PFSK-1 (cell line): ENCODE measurements around the gene GLIS1.

Experiments used
- POLR2AphosphoS5 ChIP-seq: IDR thresholded peaks from 2 replicates; pipeline ENCODE4 v1.6.1; 2012; ENCODE audit warnings: low read depth, mild to moderate bottlenecking, control low read depth, low read length, moderate library complexity
- REST ChIP-seq, 2 experiments: IDR thresholded peaks; 2 replicates each; pipeline versions ENCODE4 v1.6.1 to v1.8.0; 2011 to 2012; ENCODE audit warnings: low read depth in 2 of 2, low read length in 2 of 2, control low read depth in 1 of 2, inconsistent platforms in 1 of 2, mild to moderate bottlenecking in 1 of 2, moderate library complexity in 1 of 2; ENCODE audit not compliant: insufficient read depth in 1 of 2
- SIN3A ChIP-seq: IDR thresholded peaks from 2 replicates; pipeline ENCODE4 v1.6.1; 2012; ENCODE audit warnings: mild to moderate bottlenecking, low read length, moderate library complexity, borderline replicate concordance; ENCODE audit not compliant: insufficient read depth
- TAF1 ChIP-seq: IDR thresholded peaks from 2 replicates; pipeline ENCODE4 v1.6.1; 2012; ENCODE audit warnings: low read length, control low read depth, borderline replicate concordance; ENCODE audit not compliant: insufficient read depth

GRCh38 chr1:53763911-53764310 is 24.9 kb upstream of the GLIS1 start:
- TF ChIP-seq REST (IDR thresholded peaks at IDR 0.05; ENCODE audit: insufficient read depth in 1 of 2, low read depth in 2 of 2, low read length in 2 of 2) = no peak
- TF ChIP-seq SIN3A = no peak
- TF ChIP-seq POLR2AphosphoS5 = no peak
- no peak for TF ChIP-seq TAF1
